ENCODE results near the gene ADAMTS17.

GRCh38 chr15:100129677-100130076, 212.1 kb downstream of the ADAMTS17 start:
- peak in 2 of 3 experiments; percentile 21 to 32; a peak in 2 of 6 replicates for TF ChIP-seq CTCF (IDR thresholded peaks at IDR 0.05 in 2 of 3, conservative IDR thresholded peaks at IDR 0.05 in 1 of 3; ENCODE audit: borderline replicate concordance in 1 of 3, insufficient read depth in 1 of 3, low read depth in 2 of 3, low read length in 2 of 3)
- TF ChIP-seq JUND (IDR thresholded peaks at IDR 0.05), result no peak
- no peak for TF ChIP-seq POLR2A (IDR thresholded peaks at IDR 0.05; ENCODE audit: borderline replicate concordance, extremely low read depth, insufficient read depth, insufficient read length)
- no peak for TF ChIP-seq SP1 (IDR thresholded peaks at IDR 0.05; ENCODE audit: low read depth)
- TF ChIP-seq ATF3 (IDR thresholded peaks at IDR 0.05), result no peak
- TF ChIP-seq POLR2AphosphoS5 (IDR thresholded peaks at IDR 0.05; ENCODE audit: low read depth, low read length), result no peak
- no peak for TF ChIP-seq EZH2phosphoT487 (IDR thresholded peaks at IDR 0.05; ENCODE audit: borderline replicate concordance)

Measured in HCT116 (cell line).